ENCODE measurements around the gene HYKK. TPM values are rescaled to one million over a fixed set of nuclear protein-coding genes. Genes with fewer than 3 reads are reported as not detected.
"Not testable (repeated sequence)": the region's sequence is repeated elsewhere in the genome, so short reads cannot be mapped to it uniquely, and the experiment has no call there.

HYKK gene
- total RNA-seq, 1 donor from 2014 or later = 2.8 TPM

- DNase-seq = no peak
- H3K4me1 Mint-ChIP-seq (ENCODE audit: low read depth, unreplicated experiment) = peaks cover 4% of the 10 kb centered on the region
- H3K27me3 Mint-ChIP-seq (ENCODE audit: unreplicated experiment) = no peaks in the 10 kb centered on the region
- peaks cover 3% of the 10 kb centered on the region for H3K9me3 Mint-ChIP-seq (ENCODE audit: unreplicated experiment)
- TF ChIP-seq CTCF (IDR thresholded peaks at IDR 0.05; ENCODE audit: partially characterized antibody, unreplicated experiment) = no peak
- H3K36me3 Mint-ChIP-seq (ENCODE audit: unreplicated experiment) = peaks cover 5% of the 10 kb centered on the region
- H3K4me3 Mint-ChIP-seq (ENCODE audit: unreplicated experiment) = no peak overlapping the region
- no peak overlapping the region for H3K27ac Mint-ChIP-seq (ENCODE audit: unreplicated experiment)
These were observed 4.7 kb upstream of the HYKK start for GRCh38 chr15:78502641-78503040.

- H3K27me3 Mint-ChIP-seq (ENCODE audit: unreplicated experiment) = peaks cover 7% of the 10 kb centered on the region
- peaks cover 7% of the 10 kb centered on the region for H3K4me1 Mint-ChIP-seq (ENCODE audit: low read depth, unreplicated experiment)
- no peak for TF ChIP-seq CTCF (IDR thresholded peaks at IDR 0.05; ENCODE audit: partially characterized antibody, unreplicated experiment)
- DNase-seq = no peak
- no peak overlapping the region for H3K27ac Mint-ChIP-seq (ENCODE audit: unreplicated experiment)
- H3K36me3 Mint-ChIP-seq (ENCODE audit: unreplicated experiment) = no peaks in the 10 kb centered on the region
- peaks cover 3% of the 10 kb centered on the region for H3K9me3 Mint-ChIP-seq (ENCODE audit: unreplicated experiment)
- peak overlapping the region; percentile 98 for H3K4me3 Mint-ChIP-seq (ENCODE audit: unreplicated experiment)
These were observed 419 bp downstream of the HYKK start for GRCh38 chr15:78507831-78508160.

- no peak for TF ChIP-seq CTCF (IDR thresholded peaks at IDR 0.05; ENCODE audit: partially characterized antibody, unreplicated experiment)
- no peaks in the 10 kb centered on the region for H3K36me3 Mint-ChIP-seq (ENCODE audit: unreplicated experiment)
- H3K9me3 Mint-ChIP-seq (ENCODE audit: unreplicated experiment) = peaks cover 3% of the 10 kb centered on the region
- DNase-seq = no peak
- peaks cover 7% of the 10 kb centered on the region for H3K27me3 Mint-ChIP-seq (ENCODE audit: unreplicated experiment)
- H3K4me1 Mint-ChIP-seq (ENCODE audit: low read depth, unreplicated experiment) = peaks cover 7% of the 10 kb centered on the region
- H3K27ac Mint-ChIP-seq (ENCODE audit: unreplicated experiment) = no peak overlapping the region
- H3K4me3 Mint-ChIP-seq (ENCODE audit: unreplicated experiment) = peak overlapping the region; percentile 98
These were observed 895 bp downstream of the HYKK start for GRCh38 chr15:78508272-78508671.

- TF ChIP-seq CTCF (IDR thresholded peaks at IDR 0.05; ENCODE audit: partially characterized antibody, unreplicated experiment) = no peak
- Mint-ChIP-seq H3K4me1 (ENCODE audit: low read depth, unreplicated experiment) (peaks cover 7% of the 10 kb centered on the region), H3K9me3 (ENCODE audit: unreplicated experiment) (peaks cover 3% of the 10 kb centered on the region), H3K27ac (ENCODE audit: unreplicated experiment) (no peak overlapping the region), H3K36me3 (ENCODE audit: unreplicated experiment) (no peaks in the 10 kb centered on the region), H3K27me3 (ENCODE audit: unreplicated experiment) (peaks cover 7% of the 10 kb centered on the region), H3K4me3 (ENCODE audit: unreplicated experiment) (no peak overlapping the region)
- no peak for DNase-seq
These were observed 2.4 kb downstream of the HYKK start for GRCh38 chr15:78509726-78510312.

- H3K4me1 Mint-ChIP-seq (ENCODE audit: low read depth, unreplicated experiment); H3K27me3 Mint-ChIP-seq (ENCODE audit: unreplicated experiment): not testable (repeated sequence)
These were observed 12.7 kb downstream of the HYKK start for GRCh38 chr15:78520035-78520434.

More at GRCh38 chr15:78520035-78520434, 12.7 kb downstream of the HYKK start:
- not testable (repeated sequence) for H3K4me3 Mint-ChIP-seq (ENCODE audit: unreplicated experiment); H3K27ac Mint-ChIP-seq (ENCODE audit: unreplicated experiment); H3K9me3 Mint-ChIP-seq (ENCODE audit: unreplicated experiment); DNase-seq
- H3K36me3 Mint-ChIP-seq (ENCODE audit: unreplicated experiment) = peaks cover 10% of the 10 kb centered on the region

Data from glutamatergic neuron (in vitro differentiated cells).